PC-3 (cell line): ENCODE measurements around the gene ALAD.

Experiments used
- EZH2 ChIP-seq: fragments of 300-600 bp; sonication (generic); IDR thresholded peaks from one replicate; pipeline ENCODE4 v1.6.1; 2017; ENCODE audit warnings: antibody characterized with exemption, mild to moderate bottlenecking, low read length; ENCODE audit not compliant: unreplicated experiment
- EZH2phosphoT487 ChIP-seq: fragments of 300-600 bp; sonication (generic); IDR thresholded peaks from 2 replicates; pipeline ENCODE4 v1.6.1; 2018; ENCODE audit warnings: mild to moderate bottlenecking, antibody characterized with exemption, low read length, borderline replicate concordance
- TF ChIP-seq, protein P1 (sequence below): fragments of 300-600 bp; sonication (generic); conservative IDR thresholded peaks from 2 replicates; pipeline ENCODE4 v1.5.1; 2017; ENCODE audit warnings: antibody characterized with exemption, low read depth, mild to moderate bottlenecking, low read length

DNA sequence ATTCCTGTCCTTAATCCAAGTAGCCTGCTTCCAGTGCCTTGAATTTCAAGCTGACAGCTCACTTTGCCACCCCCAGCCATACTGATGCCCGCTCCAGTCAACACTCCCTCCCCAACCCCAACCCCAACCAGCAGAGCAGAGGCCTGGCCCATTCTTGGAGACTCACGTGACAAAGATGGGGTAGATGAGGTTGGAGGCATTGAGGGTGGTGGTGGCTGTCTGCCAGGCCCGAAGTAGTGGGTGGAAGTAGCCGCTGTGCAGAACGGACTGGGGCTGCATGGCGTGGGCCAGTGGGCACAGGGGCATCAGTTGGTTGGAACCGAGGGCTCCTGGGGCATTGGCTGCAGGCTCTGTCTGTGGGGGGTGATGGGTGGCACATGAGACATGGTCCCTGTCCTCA, 7.8 kb downstream of the ALAD start:
- TF ChIP-seq, protein P1, sequence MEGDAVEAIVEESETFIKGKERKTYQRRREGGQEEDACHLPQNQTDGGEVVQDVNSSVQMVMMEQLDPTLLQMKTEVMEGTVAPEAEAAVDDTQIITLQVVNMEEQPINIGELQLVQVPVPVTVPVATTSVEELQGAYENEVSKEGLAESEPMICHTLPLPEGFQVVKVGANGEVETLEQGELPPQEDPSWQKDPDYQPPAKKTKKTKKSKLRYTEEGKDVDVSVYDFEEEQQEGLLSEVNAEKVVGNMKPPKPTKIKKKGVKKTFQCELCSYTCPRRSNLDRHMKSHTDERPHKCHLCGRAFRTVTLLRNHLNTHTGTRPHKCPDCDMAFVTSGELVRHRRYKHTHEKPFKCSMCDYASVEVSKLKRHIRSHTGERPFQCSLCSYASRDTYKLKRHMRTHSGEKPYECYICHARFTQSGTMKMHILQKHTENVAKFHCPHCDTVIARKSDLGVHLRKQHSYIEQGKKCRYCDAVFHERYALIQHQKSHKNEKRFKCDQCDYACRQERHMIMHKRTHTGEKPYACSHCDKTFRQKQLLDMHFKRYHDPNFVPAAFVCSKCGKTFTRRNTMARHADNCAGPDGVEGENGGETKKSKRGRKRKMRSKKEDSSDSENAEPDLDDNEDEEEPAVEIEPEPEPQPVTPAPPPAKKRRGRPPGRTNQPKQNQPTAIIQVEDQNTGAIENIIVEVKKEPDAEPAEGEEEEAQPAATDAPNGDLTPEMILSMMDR, result no peak
- TF ChIP-seq EZH2, result no peak
- TF ChIP-seq EZH2phosphoT487, result no peak
